H9 (cell line): ENCODE measurements around the gene TSC1. TPM values are rescaled to one million over a fixed set of nuclear protein-coding genes. Genes with fewer than 3 reads are reported as not detected.

ENCODE experiments used
- DNase-seq: peaks from one replicate; pipeline ENCODE4 v3.0.0-alpha.2; 2017
- H2AFZ ChIP-seq: one replicate; pipeline ENCODE4 v1.6.1; 2013; ENCODE audit warnings: mild to moderate bottlenecking, low read length, control low read depth, moderate library complexity
- H2AK5ac ChIP-seq: 2 replicates; pipeline ENCODE4 v1.6.1; 2013; ENCODE audit warnings: low read length, control low read depth, mixed read lengths; ENCODE audit not compliant: insufficient read length
- H2BK120ac ChIP-seq: one replicate; pipeline ENCODE4 v1.6.1; 2013; ENCODE audit warnings: low read depth, mild to moderate bottlenecking, low read length, control low read depth, inconsistent platforms; ENCODE audit not compliant: poor library complexity, severe bottlenecking
- H2BK12ac ChIP-seq: 2 replicates; pipeline ENCODE4 v1.6.1; 2013; ENCODE audit warnings: low read length, control low read depth, mixed read lengths, low read depth; ENCODE audit not compliant: insufficient read length
- H2BK15ac ChIP-seq: 2 replicates; pipeline ENCODE4 v1.6.1; 2013; ENCODE audit warnings: low read depth, low read length, control low read depth
- H2BK20ac ChIP-seq: one replicate; pipeline ENCODE4 v1.6.1; 2013; ENCODE audit warnings: low read depth, mild to moderate bottlenecking, low read length, control low read depth, inconsistent platforms; ENCODE audit not compliant: poor library complexity, severe bottlenecking
- H2BK5ac ChIP-seq: 2 replicates; pipeline ENCODE4 v1.6.1; 2013; ENCODE audit warnings: low read length, control low read depth, mixed read lengths; ENCODE audit not compliant: insufficient read length
- H3K14ac ChIP-seq: 2 replicates; pipeline ENCODE4 v1.6.1; 2013; ENCODE audit warnings: low read length, control low read depth; ENCODE audit not compliant: insufficient read depth
- H3K18ac ChIP-seq: 2 replicates; pipeline ENCODE4 v1.6.1; 2013; ENCODE audit warnings: low read depth, mild to moderate bottlenecking, mixed read lengths, low read length, control low read depth; ENCODE audit not compliant: insufficient read length
- H3K23ac ChIP-seq: 2 replicates; pipeline ENCODE4 v1.6.1; 2013; ENCODE audit warnings: low read length, control low read depth, mixed read lengths, low read depth; ENCODE audit not compliant: insufficient read length
- H3K23me2 ChIP-seq: 2 replicates; pipeline ENCODE4 v1.6.1; 2013; ENCODE audit warnings: low read depth, mild to moderate bottlenecking, mixed read lengths, low read length, control low read depth; ENCODE audit not compliant: insufficient read length, poor library complexity, severe bottlenecking
- H3K27ac ChIP-seq: 2 replicates; pipeline ENCODE4 v1.5.1; 2013; ENCODE audit warnings: low read length, control low read depth, mixed read lengths, low read depth; ENCODE audit not compliant: insufficient read length
- H3K27me3 ChIP-seq: 2 replicates; pipeline ENCODE4 v1.6.1; 2013; ENCODE audit warnings: low read length, control low read depth, inconsistent platforms; ENCODE audit not compliant: insufficient read depth
- H3K4ac ChIP-seq: 2 replicates; pipeline ENCODE4 v1.6.1; 2013; ENCODE audit warnings: low read depth, mild to moderate bottlenecking, control low read depth, inconsistent platforms, low read length, moderate library complexity
- H3K4me1 ChIP-seq: 2 replicates; pipeline ENCODE4 v1.6.1; 2013; ENCODE audit warnings: low read length, control low read depth, inconsistent platforms; ENCODE audit not compliant: insufficient read depth
- H3K4me2 ChIP-seq: 2 replicates; pipeline ENCODE4 v1.6.1; 2013; ENCODE audit warnings: low read length, control low read depth, mixed read lengths; ENCODE audit not compliant: insufficient read length, insufficient read depth
- H3K56ac ChIP-seq: 2 replicates; pipeline ENCODE4 v1.6.1; 2013; ENCODE audit warnings: low read depth, mild to moderate bottlenecking, mixed read lengths, low read length, control low read depth; ENCODE audit not compliant: insufficient read length
- H3K79me1 ChIP-seq: 2 replicates; pipeline ENCODE4 v1.6.1; 2013; ENCODE audit warnings: low read depth, mild to moderate bottlenecking, moderate library complexity, low read length, control low read depth, inconsistent platforms; ENCODE audit not compliant: insufficient read depth, poor library complexity, severe bottlenecking
- H3K79me2 ChIP-seq: 2 replicates; pipeline ENCODE4 v1.6.1; 2013; ENCODE audit warnings: low read length, control low read depth, inconsistent platforms; ENCODE audit not compliant: insufficient read depth
- H3K9ac ChIP-seq: 2 replicates; pipeline ENCODE4 v1.6.1; 2013; ENCODE audit warnings: low read length, control low read depth, mixed read lengths; ENCODE audit not compliant: insufficient read length; ENCODE audit errors: extremely low read depth
- H3K9me3 ChIP-seq: one replicate; pipeline ENCODE4 v1.6.1; 2013; ENCODE audit warnings: low read depth, low read length, inconsistent platforms; ENCODE audit not compliant: control insufficient read depth
- H3T11ph ChIP-seq: one replicate; pipeline ENCODE4 v1.6.1; 2013; ENCODE audit warnings: mild to moderate bottlenecking, low read length, control low read depth, inconsistent platforms
- H4K20me1 ChIP-seq: one replicate; pipeline ENCODE4 v1.6.1; 2013; ENCODE audit not compliant: control insufficient read depth, insufficient read length, insufficient read depth
- H4K5ac ChIP-seq: 2 replicates; pipeline ENCODE4 v1.6.1; 2013; ENCODE audit warnings: low read depth, mild to moderate bottlenecking, mixed read lengths, low read length, control low read depth; ENCODE audit not compliant: insufficient read length
- H4K8ac ChIP-seq: replicated peaks from 2 replicates; pipeline ENCODE4 v1.6.1; 2013; ENCODE audit warnings: low read length, control low read depth, mixed read lengths, low read depth; ENCODE audit not compliant: insufficient read length
- H4K91ac ChIP-seq: 2 replicates; pipeline ENCODE4 v1.6.1; 2013; ENCODE audit warnings: low read depth, mild to moderate bottlenecking, moderate library complexity, mixed read lengths, low read length, control low read depth; ENCODE audit not compliant: insufficient read length
- H3K27ac Mint-ChIP-seq, 3 experiments: 2 replicates in 2 of 3; 3 replicates in 1 of 3; pipeline ENCODE4 v1.8.0; 2020 to 2021; ENCODE audit warnings: mixed read lengths in 3 of 3, mild to moderate bottlenecking in 1 of 3, moderate library complexity in 1 of 3
- H3K27me3 Mint-ChIP-seq: 2 replicates; pipeline ENCODE4 v1.8.0; 2021; ENCODE audit warnings: low read depth, mild to moderate bottlenecking, moderate library complexity, mixed read lengths
- H3K36me3 Mint-ChIP-seq, 3 experiments: 2 replicates in 2 of 3; 3 replicates in 1 of 3; pipeline ENCODE4 v1.8.0; 2020 to 2021; ENCODE audit warnings: low read depth in 3 of 3, mixed read lengths in 3 of 3; ENCODE audit not compliant: insufficient read depth in 1 of 3
- H3K4me1 Mint-ChIP-seq, 2 experiments: 2 replicates each; pipeline ENCODE4 v1.8.0; 2020; ENCODE audit warnings: mixed read lengths in 2 of 2
- H3K4me3 Mint-ChIP-seq, 2 experiments: 2 replicates in 1 of 2; 3 replicates in 1 of 2; pipeline ENCODE4 v1.8.0; 2020 to 2021; ENCODE audit warnings: mild to moderate bottlenecking in 2 of 2, mixed read lengths in 2 of 2, moderate library complexity in 1 of 2
- H3K9me3 Mint-ChIP-seq, 2 experiments: 2 replicates in 1 of 2; 3 replicates in 1 of 2; pipeline ENCODE4 v1.8.0; 2020; ENCODE audit warnings: mild to moderate bottlenecking in 2 of 2, mixed read lengths in 2 of 2, moderate library complexity in 1 of 2
- CTCF ChIP-seq: fragments of 200-600 bp; sonication (generic); conservative IDR thresholded peaks from 3 replicates; pipeline ENCODE4 v1.8.0; 2021; ENCODE audit warnings: antibody characterized with exemption, mild to moderate bottlenecking
- WGBS: extraction: QIAGEN DNeasy Blood & Tissue Kit; methylation state at CpG from one replicate; pipeline ENCODE4 v1.1.7; 2013; ENCODE audit warnings: missing lambda C conversion rate, low lambda C conversion rate, mixed read lengths; ENCODE audit not compliant: insufficient read length; ENCODE audit errors: extremely low coverage; 5-methylcytosine and 5-hydroxymethylcytosine counted together
- total RNA-seq: library from RNA; stranded (reverse); gene quantifications from 2 replicates; pipeline ENCODE4 v1.2.1, GENCODE V29; 2021

The TSC1 gene
- total RNA-seq, 1 experiment from 2014 or later: 32.7 TPM

- H2AK5ac ChIP-seq: no peak overlapping the region
- no CpG with 5 or more reads among the region's 5 CpGs for WGBS
- no peak overlapping the region for H2BK15ac ChIP-seq
- H3K9me3 ChIP-seq: no peaks in the 10 kb centered on the region
- H3K27ac ChIP-seq: no peak overlapping the region
- H4K91ac ChIP-seq: no peak overlapping the region
- H4K8ac ChIP-seq: no peak overlapping the region
- H4K5ac ChIP-seq: no peak overlapping the region
- no peak overlapping the region for H3K27ac Mint-ChIP-seq
- H3K18ac ChIP-seq: no peak overlapping the region
- H2BK120ac ChIP-seq: no peak overlapping the region
- no peak overlapping the region for H3K23ac ChIP-seq
- TF ChIP-seq CTCF: no peak
- no peaks in the 10 kb centered on the region for H4K20me1 ChIP-seq
- no peaks in the 10 kb centered on the region for H3K9me3 Mint-ChIP-seq
- no peak overlapping the region for H3K14ac ChIP-seq
- peaks cover 10 to 42% (median 26%) of the 10 kb centered on the region in 3 experiments for H3K36me3 Mint-ChIP-seq
- no peak for DNase-seq
- H3K56ac ChIP-seq: no peak overlapping the region
- no peaks in the 10 kb centered on the region for H3K4me1 ChIP-seq
- no peak overlapping the region for H2BK12ac ChIP-seq
- no peaks in the 10 kb centered on the region for H3K23me2 ChIP-seq
- no peak overlapping the region for H3K4ac ChIP-seq
- no peaks in the 10 kb centered on the region for H3K27me3 ChIP-seq
- no peak overlapping the region for H2BK5ac ChIP-seq
- H3K4me3 Mint-ChIP-seq: no peak overlapping the region
- no peaks in the 10 kb centered on the region for H3K79me1 ChIP-seq
- no peaks in the 10 kb centered on the region for H3K27me3 Mint-ChIP-seq
- H3K79me2 ChIP-seq: no peaks in the 10 kb centered on the region
- H3T11ph ChIP-seq: no peak overlapping the region
- peaks cover 3 to 4% of the 10 kb centered on the region in 2 experiments; a peak in 2 of 4 replicates for H3K4me1 Mint-ChIP-seq
- H2AFZ ChIP-seq: no peak overlapping the region
- H2BK20ac ChIP-seq: no peak overlapping the region
- H3K4me2 ChIP-seq: no peak overlapping the region
- H3K9ac ChIP-seq: no peak overlapping the region
Observed at GRCh38 chr9:132894346-132894745, 50.1 kb downstream of the TSC1 start.
